ENCODE data around the gene KISS1R.

DNA sequence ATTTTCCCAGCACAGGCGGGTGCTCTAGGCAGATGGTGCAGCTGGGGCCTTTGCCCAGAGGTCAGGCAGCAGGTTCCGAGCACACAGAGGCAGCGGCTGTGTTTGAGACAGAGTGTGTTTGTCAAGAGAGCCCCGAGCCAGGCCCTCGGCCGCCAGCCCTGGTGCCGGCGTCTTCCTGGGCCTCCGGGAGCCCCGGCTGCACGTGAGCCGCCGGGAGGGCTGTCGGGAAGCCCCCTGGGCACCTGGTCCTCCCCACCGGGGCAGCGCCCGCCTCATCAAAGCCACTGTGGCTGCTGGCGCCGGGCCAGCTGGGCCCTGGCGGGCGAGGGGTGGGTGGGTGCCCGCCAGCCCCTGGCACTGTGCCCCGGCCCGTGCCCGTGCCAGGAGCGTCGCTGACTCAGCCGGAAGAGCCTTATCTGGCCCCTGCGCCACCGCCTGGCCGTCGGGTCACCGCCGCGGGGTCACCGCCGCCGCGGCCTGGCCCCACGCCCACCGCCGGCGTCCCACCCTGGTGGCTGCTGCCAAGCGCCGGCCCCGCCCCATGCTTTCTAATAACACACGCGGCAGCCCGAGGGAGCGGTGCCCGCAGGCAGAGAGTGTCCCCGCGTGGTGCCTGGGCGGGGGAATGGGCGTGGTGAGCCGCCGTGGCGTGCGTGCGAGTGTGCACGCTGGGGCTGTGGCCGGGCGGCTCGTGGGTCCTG is 23.6 kb downstream of the KISS1R start:
- TF ChIP-seq, protein P1, sequence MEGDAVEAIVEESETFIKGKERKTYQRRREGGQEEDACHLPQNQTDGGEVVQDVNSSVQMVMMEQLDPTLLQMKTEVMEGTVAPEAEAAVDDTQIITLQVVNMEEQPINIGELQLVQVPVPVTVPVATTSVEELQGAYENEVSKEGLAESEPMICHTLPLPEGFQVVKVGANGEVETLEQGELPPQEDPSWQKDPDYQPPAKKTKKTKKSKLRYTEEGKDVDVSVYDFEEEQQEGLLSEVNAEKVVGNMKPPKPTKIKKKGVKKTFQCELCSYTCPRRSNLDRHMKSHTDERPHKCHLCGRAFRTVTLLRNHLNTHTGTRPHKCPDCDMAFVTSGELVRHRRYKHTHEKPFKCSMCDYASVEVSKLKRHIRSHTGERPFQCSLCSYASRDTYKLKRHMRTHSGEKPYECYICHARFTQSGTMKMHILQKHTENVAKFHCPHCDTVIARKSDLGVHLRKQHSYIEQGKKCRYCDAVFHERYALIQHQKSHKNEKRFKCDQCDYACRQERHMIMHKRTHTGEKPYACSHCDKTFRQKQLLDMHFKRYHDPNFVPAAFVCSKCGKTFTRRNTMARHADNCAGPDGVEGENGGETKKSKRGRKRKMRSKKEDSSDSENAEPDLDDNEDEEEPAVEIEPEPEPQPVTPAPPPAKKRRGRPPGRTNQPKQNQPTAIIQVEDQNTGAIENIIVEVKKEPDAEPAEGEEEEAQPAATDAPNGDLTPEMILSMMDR (optimal IDR thresholded peaks at IDR 0.05 in 1 of 3, IDR thresholded peaks at IDR 0.05 in 1 of 3, conservative IDR thresholded peaks at IDR 0.05 in 1 of 3; ENCODE audit: extremely low read depth in 1 of 3, insufficient read depth in 2 of 3, low read length in 3 of 3): peak in 1 of 3 experiments; percentile 6
- TF ChIP-seq EZH2 (IDR thresholded peaks at IDR 0.05; ENCODE audit: low read length): no peak
